Cardiac fibroblast (primary cell): ENCODE data around the gene FBXL2.

Experiments used
- DNase-seq, 2 donors: peaks; one replicate each; pipeline versions ENCODE4 v3.0.0 to v3.0.0-alpha.2; 2010; ENCODE audit warnings: low read depth in 2 of 2
- H3K4me3 ChIP-seq, 2 donors: replicated peaks in 1 of 2; 1 replicate in 1 of 2; 2 replicates in 1 of 2; pipeline ENCODE4 v1.5.1; 2011; ENCODE audit warnings: low read depth in 2 of 2, low read length in 2 of 2, mild to moderate bottlenecking in 2 of 2, moderate library complexity in 1 of 2
- CTCF ChIP-seq: IDR thresholded peaks from one replicate; pipeline ENCODE4 v1.5.1; 2011; ENCODE audit warnings: low read depth, mild to moderate bottlenecking, low read length, inconsistent platforms

Gene FBXL2

GRCh38 chr3:33377489-33377888 lies 100.2 kb downstream of the FBXL2 start:
- no peak for DNase-seq
- TF ChIP-seq CTCF: no peak

DNA sequence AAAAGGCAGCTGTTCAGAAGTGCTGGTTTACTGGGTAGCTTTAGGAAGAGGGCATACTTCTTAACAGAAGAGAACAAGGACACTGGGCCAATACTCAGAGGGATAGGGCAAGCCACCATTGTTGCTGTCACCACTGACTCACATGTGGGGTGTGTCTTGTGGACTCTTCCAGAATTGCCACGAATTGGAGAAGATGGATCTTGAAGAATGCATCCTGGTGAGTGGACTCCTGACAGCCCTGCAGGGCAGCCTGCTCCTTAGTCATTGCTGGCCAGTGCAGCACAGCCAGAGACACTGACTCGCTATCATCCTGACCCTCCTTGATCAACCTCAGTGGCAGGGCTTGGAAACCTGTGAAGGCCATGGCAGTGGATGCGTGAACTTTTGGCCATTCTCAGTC lies 100.7 kb downstream of the FBXL2 start:
- no peak overlapping the region for H3K4me3 ChIP-seq
- TF ChIP-seq CTCF: no peak
- peak in 1 of 2 donors; percentile 76 for DNase-seq

More at GRCh38 chr3:33377489-33377888, 100.2 kb downstream of the FBXL2 start:
- H3K4me3 ChIP-seq: no peak overlapping the region

- no peak for DNase-seq
- no peak for TF ChIP-seq CTCF
- no peak overlapping the region for H3K4me3 ChIP-seq
These were observed 103.4 kb downstream of the FBXL2 start for GRCh38 chr3:33380653-33381052.

DNA sequence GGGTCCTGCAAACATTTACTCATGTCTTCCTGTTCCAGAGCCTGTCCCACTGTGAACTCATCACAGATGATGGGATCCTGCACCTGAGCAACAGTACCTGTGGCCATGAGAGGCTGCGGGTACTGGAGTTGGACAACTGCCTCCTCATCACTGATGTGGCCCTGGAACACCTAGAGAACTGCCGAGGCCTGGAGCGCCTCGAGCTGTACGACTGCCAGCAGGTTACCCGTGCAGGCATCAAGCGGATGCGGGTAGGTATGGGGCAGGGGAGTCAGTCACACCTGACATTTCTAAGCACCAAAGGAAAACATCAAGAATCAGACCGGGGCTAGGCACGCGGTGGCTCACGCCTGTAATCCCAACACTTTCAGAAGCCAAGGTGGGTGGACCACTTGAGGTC lies 106.7 kb downstream of the FBXL2 start:
- TF ChIP-seq CTCF: no peak
- no peak overlapping the region for H3K4me3 ChIP-seq
- DNase-seq: no peak

DNA sequence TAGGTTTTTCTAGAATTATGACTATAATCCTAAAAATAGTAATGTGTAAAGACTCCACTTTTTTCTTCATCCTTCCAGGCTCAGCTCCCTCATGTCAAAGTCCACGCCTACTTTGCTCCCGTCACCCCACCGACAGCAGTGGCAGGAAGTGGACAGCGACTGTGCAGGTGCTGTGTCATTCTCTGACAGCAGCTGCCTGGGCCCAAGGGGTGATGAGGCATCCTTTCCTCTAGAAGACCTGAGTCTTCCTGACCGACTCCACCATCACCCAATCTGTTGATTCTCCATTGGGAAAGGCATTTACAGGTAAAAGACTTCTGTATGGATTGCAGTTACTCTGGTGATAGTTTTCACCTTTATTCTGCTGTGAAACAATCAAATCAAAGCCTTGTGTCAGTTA lies 108.2 kb downstream of the FBXL2 start:
- no peak overlapping the region for H3K4me3 ChIP-seq
- no peak for TF ChIP-seq CTCF
- peak in 1 of 2 donors; percentile 31 for DNase-seq

- TF ChIP-seq CTCF: no peak
- no peak overlapping the region for H3K4me3 ChIP-seq
- no peak for DNase-seq
These were observed 109.4 kb downstream of the FBXL2 start for GRCh38 chr3:33386631-33387030.

DNA sequence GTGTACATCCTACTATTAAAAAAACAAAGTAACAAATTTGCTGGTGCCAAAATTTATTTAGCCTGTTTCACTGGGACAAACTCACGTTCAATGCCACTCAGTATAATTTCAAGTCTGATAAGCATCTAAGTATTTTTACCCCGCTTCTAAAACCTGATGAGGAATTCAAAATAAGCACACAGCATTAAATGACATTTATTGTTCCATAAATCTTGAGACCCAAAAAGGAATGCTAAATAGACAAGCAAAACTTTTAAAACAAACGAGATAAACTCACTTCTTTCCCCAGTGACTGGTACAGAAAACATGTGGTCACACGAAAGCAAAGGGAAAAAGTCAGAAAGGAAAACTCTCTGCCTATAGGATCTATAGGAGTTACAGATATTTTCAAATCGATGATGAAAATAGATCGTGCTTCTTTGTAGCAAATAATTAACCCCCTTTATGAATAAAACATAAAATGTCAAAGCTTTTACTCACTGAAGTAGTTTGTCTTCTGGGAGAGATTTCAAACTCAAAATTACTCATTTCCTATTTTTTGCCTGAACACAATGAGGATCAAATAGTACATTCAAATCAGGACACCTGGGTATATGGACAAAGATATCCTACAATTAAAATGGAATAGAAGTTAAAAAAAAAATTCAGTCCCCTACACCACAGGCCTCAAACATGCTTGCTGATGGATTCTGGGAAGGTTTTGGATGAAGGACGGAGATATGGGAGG lies 111.3 kb downstream of the FBXL2 start:
- no peak for TF ChIP-seq CTCF
- peak in 1 of 2 donors; percentile 48 for DNase-seq
- no peak overlapping the region for H3K4me3 ChIP-seq
